GM12878 (cell line): Measurements from ENCODE around the gene MYH7. TPM values are rescaled to one million over a fixed set of nuclear protein-coding genes. Genes with fewer than 3 reads are reported as not detected.

Source experiments
- ATAC-seq: fragments of 200-7000 bp; cut with Tn5 transposase; 3 replicates; pipeline ENCODE4 v1.9.1; 2020; ENCODE audit warnings: mild to moderate bottlenecking, moderate library complexity
- BruUV-seq: library from RNA; stranded (reverse); fragments of 400-500 nt; replicated peaks from 2 replicates; lab custom pipeline; 2021; lab: Mats Ljungman, UMichigan
- CTCF ChIA-PET: fragments of 300-600 bp; sonication (Branson Sonifier 250); formaldehyde crosslinking; extraction: SDS; loops from one replicate; lab custom pipeline; 2021; ENCODE audit warnings: inconsistent platforms; lab: Yijun Ruan, JAX
- POLR2A ChIA-PET: fragments of 350-600 bp; formaldehyde crosslinking; extraction: SDS; loops from one replicate; lab custom pipeline; 2021; ENCODE audit warnings: inconsistent platforms; lab: Charles Lee
- RAD21 ChIA-PET: fragments of 300-600 bp; sonication (Branson Sonifier 250); formaldehyde crosslinking; loops from one replicate; lab custom pipeline; 2023; ENCODE audit warnings: antibody characterized with exemption; ENCODE audit not compliant: unreplicated experiment; lab: Charles Lee
- SMC1A ChIA-PET: fragments of 300-600 bp; sonication (Branson Sonifier 250); formaldehyde crosslinking; loops from one replicate; lab custom pipeline; 2023; ENCODE audit not compliant: unreplicated experiment, uncharacterized antibody; lab: Charles Lee
- DNase-seq: peaks from one replicate; pipeline ENCODE4 v3.0.0-alpha.2; 2011; ENCODE audit warnings: low read depth, low spot score
- FAIRE-seq: peaks from 3 replicates; lab custom pipeline; 2011; peaks lifted over from hg19 to GRCh38; lab: Jason Lieb, UNC
- H2AFZ ChIP-seq: 2 replicates; pipeline ENCODE4 v1.6.0; 2011; ENCODE audit warnings: low read depth, low read length, control low read depth; ENCODE audit not compliant: control insufficient read depth
- H3K27ac ChIP-seq: 2 replicates; pipeline ENCODE4 v1.5.1; 2011; ENCODE audit warnings: control low read depth; ENCODE audit not compliant: control insufficient read depth, insufficient read depth
- H3K27me3 ChIP-seq, 2 experiments: replicated peaks in 1 of 2; 2 replicates each; pipeline versions ENCODE4 v1.6.0 to v1.6.1; 2011; ENCODE audit warnings: low read length in 1 of 2; ENCODE audit not compliant: control insufficient read depth in 2 of 2, insufficient read depth in 2 of 2
- H3K36me3 ChIP-seq, 2 experiments: 2 replicates each; pipeline ENCODE4 v1.5.1; 2011; ENCODE audit warnings: low read length in 1 of 2; ENCODE audit not compliant: control insufficient read depth in 2 of 2, insufficient read depth in 2 of 2
- H3K4me1 ChIP-seq: 2 replicates; pipeline ENCODE4 v1.6.1; 2011; ENCODE audit warnings: mild to moderate bottlenecking, low read length, moderate library complexity, mixed read lengths; ENCODE audit not compliant: control insufficient read depth, insufficient read depth
- H3K4me2 ChIP-seq: 2 replicates; pipeline ENCODE4 v1.6.0; 2011; ENCODE audit warnings: control low read depth; ENCODE audit not compliant: control insufficient read depth, insufficient read depth
- H3K4me3 ChIP-seq: fragments of 200-600 bp; sonication (generic); 2 replicates; pipeline ENCODE4 v1.5.1; 2016
- H3K79me2 ChIP-seq: 2 replicates; pipeline ENCODE4 v1.6.0; 2011; ENCODE audit warnings: low read length; ENCODE audit not compliant: control insufficient read depth, insufficient read depth
- H3K9ac ChIP-seq: 2 replicates; pipeline ENCODE4 v1.8.0; 2011; ENCODE audit warnings: low read length, control low read depth, mixed read lengths; ENCODE audit not compliant: control insufficient read depth, insufficient read depth
- H3K9me3 ChIP-seq: replicated peaks from 3 replicates; pipeline ENCODE4 v1.5.1; 2011; ENCODE audit warnings: mild to moderate bottlenecking, low read length; ENCODE audit not compliant: control insufficient read depth, insufficient read depth
- H4K20me1 ChIP-seq: 2 replicates; pipeline ENCODE4 v1.6.0; 2011; ENCODE audit not compliant: control insufficient read depth, insufficient read depth
- BHLHE40 ChIP-seq, 2 experiments: fragments of 450-650 bp in 1 of 2; IDR thresholded peaks; 2 replicates each; pipeline ENCODE4 v1.6.1; 2011 to 2017; ENCODE audit warnings: low read depth in 2 of 2, borderline replicate concordance in 1 of 2, improper control_type of control experiment in 1 of 2, low read length in 1 of 2, mild to moderate bottlenecking in 1 of 2
- BMI1 ChIP-seq: fragments of 450-650 bp; IDR thresholded peaks from 2 replicates; pipeline ENCODE4 v1.6.1; 2016; ENCODE audit warnings: mild to moderate bottlenecking, moderate library complexity, borderline replicate concordance
- CBFB ChIP-seq: IDR thresholded peaks from 2 replicates; pipeline ENCODE4 v1.6.1; 2016; ENCODE audit warnings: antibody characterized with exemption, low read depth
- CBX5 ChIP-seq: sonication (generic); IDR thresholded peaks from 2 replicates; pipeline ENCODE4 v1.6.1; 2016; ENCODE audit warnings: low read depth, moderate library complexity, mild to moderate bottlenecking, inconsistent platforms
- CREB1 ChIP-seq: IDR thresholded peaks from 2 replicates; pipeline ENCODE4 v1.6.1; 2012; ENCODE audit warnings: low read depth, mild to moderate bottlenecking, inconsistent platforms
- FOXK2 ChIP-seq: fragments of 450-650 bp; IDR thresholded peaks from 2 replicates; pipeline ENCODE4 v1.6.1; 2017; ENCODE audit warnings: mild to moderate bottlenecking, moderate library complexity
- IRF4 ChIP-seq: IDR thresholded peaks from 2 replicates; pipeline ENCODE4 v1.6.1; 2011; ENCODE audit warnings: low read depth, low read length
- MXI1 ChIP-seq: fragments of 150-350 bp; IDR thresholded peaks from 2 replicates; pipeline ENCODE4 v1.6.1; 2011; ENCODE audit warnings: low read depth, mild to moderate bottlenecking, inconsistent platforms, low read length, improper control_type of control experiment
- PAX5 ChIP-seq: IDR thresholded peaks from 2 replicates; pipeline ENCODE4 v1.6.1; 2011; ENCODE audit warnings: low read depth, low read length, borderline replicate concordance
- RAD21 ChIP-seq: IDR thresholded peaks from 2 replicates; pipeline ENCODE4 v1.6.1; 2011; ENCODE audit warnings: mild to moderate bottlenecking, low read depth, low read length, moderate library complexity; ENCODE audit not compliant: insufficient read depth
- RBBP5 ChIP-seq: fragments of 200-600 bp; sonication (generic); conservative IDR thresholded peaks from 2 replicates; pipeline ENCODE4 v1.6.1; 2016
- SIN3A ChIP-seq: IDR thresholded peaks from 2 replicates; pipeline ENCODE4 v1.6.1; 2012; ENCODE audit warnings: low read depth, low read length, improper control_type of control experiment
- WGBS: methylation state at CpG from one replicate; pipeline ENCODE4 v1.1.6; 2016; ENCODE audit warnings: low lambda C conversion rate; ENCODE audit not compliant: insufficient replicate concordance, insufficient coverage; ENCODE audit errors: missing lambda C conversion rate; 5-methylcytosine and 5-hydroxymethylcytosine counted together
- in situ Hi-C: fragments of 300-500 bp; cut with MboI; formaldehyde crosslinking; loops from 9 replicates; pipeline ENCODE4 v1.14.3; 2018; ENCODE audit warnings: mixed read lengths
- intact Hi-C: fragments of 100-400 bp; cut with micrococcal nuclease; formaldehyde crosslinking; loops from one replicate; pipeline ENCODE4 v1.14.2; 2022; ENCODE audit not compliant: unreplicated experiment
- polyA plus RNA-seq, 11 experiments: library from polyadenylated mRNA; depleted of rRNA in 4 of 11; unstranded in 6 of 11; stranded (reverse) in 5 of 11; fragments of >200 nt; fragmentation: Nextera tagmentation in 4 of 11; fragmentation: Illumina TruSeq in 1 of 11; extraction: Ambion mirVana in 4 of 11; extraction: Trizol in 1 of 11; gene quantifications; 1 replicate in 1 of 11; 2 replicates in 10 of 11; pipeline versions ENCODE4 v1.2.1 to v1.2.3, GENCODE V29; 2011 to 2016; ENCODE audit warnings: inconsistent platforms in 2 of 11, missing spikeins in 2 of 11, low read depth in 1 of 11
- total RNA-seq, 4 experiments: library from RNA; depleted of rRNA in 3 of 4; stranded (reverse); fragments of >200 nt in 3 of 4; fragmentation: Illumina TruSeq in 1 of 4; extraction: Trizol in 1 of 4; gene quantifications; 2 replicates each; pipeline versions ENCODE4 v1.2.1 to v1.2.3, GENCODE V29; 2013 to 2021
- TF ChIP-seq, protein P1 (sequence below): fragments of 450-650 bp; formaldehyde crosslinking; IDR thresholded peaks from 2 replicates; pipeline ENCODE4 v1.5.0; 2022; ENCODE audit warnings: mild to moderate bottlenecking, missing genetic modification characterization

The MYH7 gene
- total and polyA plus RNA-seq, 10 of the 15 experiments (the other 5 are each of a cell fraction or from before 2014, with no cell fraction given): 0.04 to 0.10 (median 0.05) TPM; not detected in 4

DNA sequence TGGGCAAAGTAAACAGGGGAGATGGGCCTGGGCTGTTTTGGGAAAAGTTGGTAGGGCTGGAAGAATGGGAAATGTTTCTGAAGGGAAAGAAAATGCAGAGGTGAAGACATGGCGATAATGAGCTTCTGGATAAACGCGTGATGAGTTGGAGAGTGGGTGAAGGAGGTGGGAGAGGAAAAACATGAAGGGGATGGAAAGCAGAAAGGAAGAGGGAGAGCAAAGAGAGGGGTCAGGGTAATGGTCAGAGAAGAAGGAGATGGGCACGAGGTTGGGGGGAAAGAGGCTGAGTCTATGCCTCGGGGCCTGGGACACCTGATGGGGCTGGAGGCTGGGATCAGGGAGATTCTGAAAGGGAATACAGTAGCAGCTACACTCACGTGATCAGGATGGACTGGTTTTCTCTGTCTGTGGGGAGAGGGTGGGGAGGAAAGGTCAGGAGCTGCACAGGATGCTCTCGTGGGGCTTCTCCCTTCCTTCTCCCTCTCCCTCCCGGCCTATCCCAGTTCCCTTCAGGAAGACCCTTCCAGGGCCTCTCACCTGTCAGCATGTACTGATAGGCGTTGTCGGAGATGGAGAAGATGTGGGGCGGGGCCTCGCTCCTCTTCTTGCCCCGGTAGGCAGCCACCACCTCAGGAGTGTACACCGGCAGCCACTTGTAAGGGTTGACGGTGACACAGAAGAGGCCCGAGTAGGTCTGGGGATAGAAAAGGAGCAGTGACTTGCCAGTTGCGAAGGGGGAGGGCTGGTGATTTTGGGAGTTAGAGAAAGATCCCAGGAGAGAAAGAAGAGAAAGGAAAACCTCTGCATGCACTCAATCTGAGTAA lies 3.1 kb downstream of the MYH7 start:
- Histone ChIP-seq H2AFZ (no peak overlapping the region), H3K9me3 (no peaks in the 10 kb centered on the region), H3K27ac (no peak overlapping the region), H3K36me3 (no peaks in the 10 kb centered on the region; a peak in 1 of 4 replicates), H4K20me1 (no peaks in the 10 kb centered on the region), H3K27me3 (no peaks in the 10 kb centered on the region; a peak in 3 of 4 replicates), H3K9ac (no peak overlapping the region), H3K4me1 (no peaks in the 10 kb centered on the region), H3K4me2 (no peak overlapping the region), H3K4me3 (no peak overlapping the region), H3K79me2 (no peaks in the 10 kb centered on the region)
- DNase-seq: no peak
- POLR2A ChIA-PET: no interaction called here
- WGBS: 27% methylated on average over 14 of the region's 17 CpGs
- SMC1A ChIA-PET: no interaction called here
- BruUV-seq: no TSS peak
- CTCF ChIA-PET: no interaction called here
- FAIRE-seq: no peak
- no peak for ATAC-seq
- TF ChIP-seq SIN3A (no peak), FOXK2 (0 out of 2 replicates have a peak, but pooled peaks have one; percentile 12)
- intact Hi-C loops (no loop called here), in situ Hi-C loops (no loop called here)
- RAD21 ChIA-PET: no interaction called here

DNA sequence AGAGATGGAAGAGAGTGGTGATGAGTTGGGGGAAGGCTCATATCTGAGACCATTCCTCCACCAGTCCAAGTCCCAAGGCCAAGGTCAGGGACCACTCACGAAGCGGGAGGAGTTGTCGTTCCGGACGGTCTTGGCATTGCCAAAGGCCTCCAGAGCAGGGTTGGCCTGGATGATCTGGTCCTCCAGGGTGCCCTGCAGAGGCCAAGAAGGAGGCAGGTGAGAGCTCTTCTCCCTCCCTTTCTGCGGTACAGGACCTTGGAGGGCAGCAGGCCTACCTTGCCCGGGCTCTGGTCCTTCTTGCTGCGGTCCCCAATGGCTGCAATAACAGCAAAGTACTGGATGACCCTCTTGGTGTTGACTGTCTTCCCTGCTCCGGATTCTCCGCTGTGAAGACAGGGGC lies 4.0 kb downstream of the MYH7 start:
- DNase-seq: no peak
- Histone ChIP-seq H3K9ac (no peak overlapping the region), H2AFZ (no peak overlapping the region), H4K20me1 (no peaks in the 10 kb centered on the region), H3K9me3 (no peaks in the 10 kb centered on the region), H3K36me3 (no peaks in the 10 kb centered on the region; a peak in 1 of 4 replicates), H3K4me2 (no peak overlapping the region), H3K79me2 (no peaks in the 10 kb centered on the region), H3K4me1 (no peaks in the 10 kb centered on the region), H3K27ac (no peak overlapping the region), H3K27me3 (no peaks in the 10 kb centered on the region; a peak in 3 of 4 replicates), H3K4me3 (no peak overlapping the region)
- 47% methylated on average over 10 of the region's 10 CpGs for WGBS
- SMC1A ChIA-PET: no interaction called here
- POLR2A ChIA-PET: no interaction called here
- intact Hi-C loops (no loop called here), in situ Hi-C loops (no loop called here)
- ATAC-seq: no peak
- CTCF ChIA-PET: no interaction called here
- no TSS peak for BruUV-seq
- no peak for FAIRE-seq
- RAD21 ChIA-PET: no interaction called here
- TF ChIP-seq CBFB: no peak
- TF ChIP-seq, protein P1, sequence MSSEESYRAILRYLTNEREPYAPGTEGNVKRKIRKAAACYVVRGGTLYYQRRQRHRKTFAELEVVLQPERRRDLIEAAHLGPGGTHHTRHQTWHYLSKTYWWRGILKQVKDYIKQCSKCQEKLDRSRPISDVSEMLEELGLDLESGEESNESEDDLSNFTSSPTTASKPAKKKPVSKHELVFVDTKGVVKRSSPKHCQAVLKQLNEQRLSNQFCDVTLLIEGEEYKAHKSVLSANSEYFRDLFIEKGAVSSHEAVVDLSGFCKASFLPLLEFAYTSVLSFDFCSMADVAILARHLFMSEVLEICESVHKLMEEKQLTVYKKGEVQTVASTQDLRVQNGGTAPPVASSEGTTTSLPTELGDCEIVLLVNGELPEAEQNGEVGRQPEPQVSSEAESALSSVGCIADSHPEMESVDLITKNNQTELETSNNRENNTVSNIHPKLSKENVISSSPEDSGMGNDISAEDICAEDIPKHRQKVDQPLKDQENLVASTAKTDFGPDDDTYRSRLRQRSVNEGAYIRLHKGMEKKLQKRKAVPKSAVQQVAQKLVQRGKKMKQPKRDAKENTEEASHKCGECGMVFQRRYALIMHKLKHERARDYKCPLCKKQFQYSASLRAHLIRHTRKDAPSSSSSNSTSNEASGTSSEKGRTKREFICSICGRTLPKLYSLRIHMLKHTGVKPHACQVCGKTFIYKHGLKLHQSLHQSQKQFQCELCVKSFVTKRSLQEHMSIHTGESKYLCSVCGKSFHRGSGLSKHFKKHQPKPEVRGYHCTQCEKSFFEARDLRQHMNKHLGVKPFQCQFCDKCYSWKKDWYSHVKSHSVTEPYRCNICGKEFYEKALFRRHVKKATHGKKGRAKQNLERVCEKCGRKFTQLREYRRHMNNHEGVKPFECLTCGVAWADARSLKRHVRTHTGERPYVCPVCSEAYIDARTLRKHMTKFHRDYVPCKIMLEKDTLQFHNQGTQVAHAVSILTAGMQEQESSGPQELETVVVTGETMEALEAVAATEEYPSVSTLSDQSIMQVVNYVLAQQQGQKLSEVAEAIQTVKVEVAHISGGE (CRISPR knock-in tag): no peak
- no peak for TF ChIP-seq RAD21
- TF ChIP-seq RBBP5: no peak
- TF ChIP-seq BMI1: no peak
- no peak for TF ChIP-seq PAX5
- TF ChIP-seq IRF4: no peak
- TF ChIP-seq BHLHE40 (IDR thresholded peaks at IDR 0.05; ENCODE audit: borderline replicate concordance in 1 of 2, low read depth in 2 of 2, low read length in 1 of 2): no peak
- TF ChIP-seq CREB1: no peak
- no peak for TF ChIP-seq CBX5
- TF ChIP-seq MXI1: no peak
